A673 (cell line): ENCODE data around the gene HLA-G. TPM values are rescaled to one million over a fixed set of nuclear protein-coding genes. Genes with fewer than 3 reads are reported as not detected.
"Not testable (repeated sequence)": the region's sequence is repeated elsewhere in the genome, so short reads cannot be mapped to it uniquely, and the experiment has no call there.

ENCODE experiments used
- BruUV-seq: library from RNA; stranded (reverse); fragments of 400-500 nt; replicated peaks from 2 replicates; lab custom pipeline; 2021; lab: Mats Ljungman, UMichigan
- CTCF ChIA-PET: fragments of 300-600 bp; sonication (Branson Sonifier 250); formaldehyde crosslinking; loops from one replicate; lab custom pipeline; 2022; ENCODE audit warnings: antibody characterized with exemption; lab: Charles Lee
- POLR2A ChIA-PET: fragments of 300-600 bp; sonication (Branson Sonifier 250); formaldehyde crosslinking; loops from one replicate; lab custom pipeline; 2022; ENCODE audit warnings: antibody characterized with exemption; ENCODE audit not compliant: low non-redundant PET; lab: Charles Lee
- DNase-seq: peaks from one replicate; pipeline ENCODE4 v3.0.0-alpha.2; 2015; ENCODE audit warnings: low spot score
- H3K27ac ChIP-seq: fragments of 200-600 bp; sonication (generic); 2 replicates; pipeline ENCODE4 v1.5.1; 2016; ENCODE audit warnings: mixed run types, low read depth, mild to moderate bottlenecking, mixed read lengths, antibody characterized with exemption, low read length; ENCODE audit not compliant: poor library complexity, severe bottlenecking
- H3K27me3 ChIP-seq: fragments of 200-600 bp; sonication (generic); replicated peaks from 2 replicates; pipeline ENCODE4 v1.6.1; 2017; ENCODE audit warnings: mixed run types, low read depth, mild to moderate bottlenecking, mixed read lengths, antibody characterized with exemption, low read length; ENCODE audit not compliant: insufficient read depth, poor library complexity
- H3K36me3 ChIP-seq: fragments of 200-600 bp; sonication (generic); 2 replicates; pipeline ENCODE4 v1.6.1; 2016; ENCODE audit warnings: mixed run types, mild to moderate bottlenecking, mixed read lengths, antibody characterized with exemption, low read length; ENCODE audit not compliant: insufficient read depth, poor library complexity, severe bottlenecking
- H3K4me1 ChIP-seq: fragments of 200-600 bp; sonication (generic); 2 replicates; pipeline ENCODE4 v1.6.1; 2017; ENCODE audit warnings: mixed run types, mild to moderate bottlenecking, mixed read lengths, antibody characterized with exemption, low read length; ENCODE audit not compliant: insufficient read depth, poor library complexity, severe bottlenecking
- H3K4me3 ChIP-seq: fragments of 200-600 bp; sonication (generic); 2 replicates; pipeline ENCODE4 v1.5.1; 2016; ENCODE audit warnings: low read depth, mixed run types, mild to moderate bottlenecking, mixed read lengths, low read length; ENCODE audit not compliant: poor library complexity, severe bottlenecking
- H3K9me3 ChIP-seq: fragments of 200-600 bp; sonication (generic); 2 replicates; pipeline ENCODE4 v1.6.1; 2016; ENCODE audit warnings: mixed run types, low read depth, mild to moderate bottlenecking, mixed read lengths, antibody characterized with exemption, low read length; ENCODE audit not compliant: poor library complexity, severe bottlenecking
- CTCF ChIP-seq: fragments of 300-800, 200-600 bp; sonication (generic); conservative IDR thresholded peaks from 2 replicates; pipeline ENCODE4 v1.5.1; 2017; ENCODE audit warnings: low read depth, mild to moderate bottlenecking, antibody characterized with exemption, low read length, moderate library complexity, mixed read lengths
- EZH2 ChIP-seq: fragments of 200-600 bp; sonication (generic); IDR thresholded peaks from 2 replicates; pipeline ENCODE4 v1.6.1; 2017; ENCODE audit warnings: borderline replicate concordance, low read depth, mild to moderate bottlenecking, mixed read lengths, antibody characterized with exemption, low read length; ENCODE audit not compliant: poor library complexity, severe bottlenecking
- intact Hi-C: fragments of 100-400 bp; cut with micrococcal nuclease; formaldehyde crosslinking; loops from one replicate; pipeline ENCODE4 v1.10.0; 2022; ENCODE audit not compliant: unreplicated experiment
- total RNA-seq: library from RNA; stranded (reverse); gene quantifications from 2 replicates; pipeline ENCODE4 v1.2.3, GENCODE V29; 2021

The HLA-G gene
- total RNA-seq, 1 experiment from 2014 or later: not detected

- CTCF ChIA-PET: no interaction called here
- H3K4me1 ChIP-seq: no peaks in the 10 kb centered on the region
- intact Hi-C loops: no loop called here
- H3K4me3 ChIP-seq: no peak overlapping the region
- H3K9me3 ChIP-seq: no peaks in the 10 kb centered on the region
- H3K27ac ChIP-seq: no peak overlapping the region
- no peaks in the 10 kb centered on the region for H3K27me3 ChIP-seq
- POLR2A ChIA-PET: no interaction called here
- no peak for DNase-seq
- TF ChIP-seq EZH2 (no peak), CTCF (no peak)
- H3K36me3 ChIP-seq: no peaks in the 10 kb centered on the region
- BruUV-seq: no TSS peak
These were observed 45.2 kb downstream of the HLA-G start for GRCh38 chr6:29872791-29873190.

GRCh38 chr6:29875257-29875656 lies 47.6 kb downstream of the HLA-G start:
- Histone ChIP-seq H3K27ac (no peak overlapping the region), H3K4me1 (no peaks in the 10 kb centered on the region), H3K9me3 (no peaks in the 10 kb centered on the region), H3K27me3 (no peaks in the 10 kb centered on the region), H3K4me3 (no peak overlapping the region), H3K36me3 (no peaks in the 10 kb centered on the region)
- intact Hi-C loops: no loop called here
- no TSS peak for BruUV-seq
- CTCF ChIA-PET: no interaction called here
- DNase-seq: no peak
- POLR2A ChIA-PET: no interaction called here
- TF ChIP-seq EZH2 (no peak), CTCF (no peak)

- H3K27ac ChIP-seq, H3K4me1 ChIP-seq, H3K27me3 ChIP-seq, BruUV-seq, DNase-seq, CTCF ChIA-PET, intact Hi-C loops, H3K9me3 ChIP-seq, POLR2A ChIA-PET, H3K36me3 ChIP-seq, H3K4me3 ChIP-seq: not testable (repeated sequence)
These were observed 48.1 kb downstream of the HLA-G start for GRCh38 chr6:29875734-29876133.

Other genes starting within 250 kb of the HLA-G start
- not detected in 2 replicates for gene OR2H2, start 242.7 kb upstream of the HLA-G start, total RNA-seq
- 72.4 and 81.3 TPM in 2 replicates for gene GABBR1, start 194.6 kb upstream of the HLA-G start, total RNA-seq
- gene MOG, start 170.7 kb upstream of the HLA-G start, total RNA-seq: not detected in 2 replicates
- not detected in 2 replicates for gene ZFP57, start 146.7 kb upstream of the HLA-G start, total RNA-seq
- gene HLA-F, start 104.4 kb upstream of the HLA-G start, total RNA-seq: 0.68 TPM in 1 of 2 replicates, not detected in the other
- gene HLA-A, start 114.7 kb downstream of the HLA-G start, total RNA-seq: 190 TPM in 2 replicates
- 30.9 and 34.2 TPM in 2 replicates for gene POLR1H, start 233.4 kb downstream of the HLA-G start, total RNA-seq
- 46.2 and 46.8 TPM in 2 replicates for gene PPP1R11, start 239.4 kb downstream of the HLA-G start, total RNA-seq
- gene RNF39, start 247.9 kb downstream of the HLA-G start, total RNA-seq: not detected in 2 replicates